Measurements from ENCODE around the gene NACAD.

NACAD gene

GRCh38 chr7:45060295-45060694 lies 28.5 kb downstream of the NACAD start:
- no peak for TF ChIP-seq CTCF (conservative IDR thresholded peaks at IDR 0.05; ENCODE audit: low read depth, low read length)
- no peak overlapping the region for H3K4me3 ChIP-seq (ENCODE audit: low read length)
- DNase-seq (ENCODE audit: low read depth): no peak

GRCh38 chr7:45057878-45058277 lies 30.9 kb downstream of the NACAD start:
- TF ChIP-seq CTCF (conservative IDR thresholded peaks at IDR 0.05; ENCODE audit: low read depth, low read length): no peak
- DNase-seq (ENCODE audit: low read depth): no peak
- H3K4me3 ChIP-seq (ENCODE audit: low read length): no peak overlapping the region

GRCh38 chr7:45055594-45056219 lies 33.1 kb downstream of the NACAD start:
- H3K4me3 ChIP-seq (ENCODE audit: low read length): no peak overlapping the region
- DNase-seq (ENCODE audit: low read depth): no peak
- TF ChIP-seq CTCF (conservative IDR thresholded peaks at IDR 0.05; ENCODE audit: low read depth, low read length): no peak

- no peak overlapping the region for H3K4me3 ChIP-seq (ENCODE audit: low read length)
- no peak for DNase-seq (ENCODE audit: low read depth)
- TF ChIP-seq CTCF (conservative IDR thresholded peaks at IDR 0.05; ENCODE audit: low read depth, low read length): no peak
These were observed 33.8 kb downstream of the NACAD start for GRCh38 chr7:45055016-45055415.

GRCh38 chr7:45054442-45054841 lies 34.3 kb downstream of the NACAD start:
- DNase-seq (ENCODE audit: low read depth): no peak
- TF ChIP-seq CTCF (conservative IDR thresholded peaks at IDR 0.05; ENCODE audit: low read depth, low read length): no peak
- no peak overlapping the region for H3K4me3 ChIP-seq (ENCODE audit: low read length)

- no peak overlapping the region for H3K4me3 ChIP-seq (ENCODE audit: low read length)
- TF ChIP-seq CTCF (conservative IDR thresholded peaks at IDR 0.05; ENCODE audit: low read depth, low read length): no peak
- no peak for DNase-seq (ENCODE audit: low read depth)
These were observed 34.8 kb downstream of the NACAD start for GRCh38 chr7:45053941-45054340.

- no peak overlapping the region for H3K4me3 ChIP-seq (ENCODE audit: low read length)
- no peak for TF ChIP-seq CTCF (conservative IDR thresholded peaks at IDR 0.05; ENCODE audit: low read depth, low read length)
- no peak for DNase-seq (ENCODE audit: low read depth)
These were observed 35.4 kb downstream of the NACAD start for GRCh38 chr7:45053401-45053800.

All from retinal pigment epithelial cell (primary cell).